Stomach (tissue), 9 donors: ENCODE data around the gene FLOT2. TPM values are rescaled to one million over a fixed set of nuclear protein-coding genes. Genes with fewer than 3 reads are reported as not detected.
"Not testable (repeated sequence)": the region's sequence is repeated elsewhere in the genome, so short reads cannot be mapped to it uniquely, and the experiment has no call there.

Experiments used
- DNase-seq, 2 donors: peaks; one replicate each; pipeline versions ENCODE4 v3.0.0 to v3.0.0-alpha.2; 2013 to 2019
- H3K27ac ChIP-seq, 5 donors: fragments of 200-600 bp in 4 of 5; sonication (generic) in 4 of 5; one replicate each; pipeline ENCODE4 v1.5.1; 2013 to 2019; ENCODE audit warnings: mild to moderate bottlenecking in 1 of 5, moderate library complexity in 1 of 5
- H3K27me3 ChIP-seq, 3 donors: fragments of 200-600 bp; sonication (generic); one replicate each; pipeline ENCODE4 v1.5.1; 2017 to 2019; ENCODE audit warnings: mixed run types in 1 of 3
- H3K36me3 ChIP-seq, 4 donors: fragments of 200-600 bp; sonication (generic); 1 replicate in 3 of 4; 2 replicates in 1 of 4; pipeline ENCODE4 v1.5.1; 2016 to 2019
- H3K4me1 ChIP-seq, 4 donors: fragments of 200-600 bp; sonication (generic); one replicate each; pipeline ENCODE4 v1.5.1; 2016 to 2019
- H3K4me3 ChIP-seq, 4 donors: fragments of 200-600 bp; sonication (generic) in 3 of 4; one replicate each; pipeline ENCODE4 v1.5.1; 2016 to 2019; ENCODE audit warnings: mild to moderate bottlenecking in 1 of 4
- H3K9me3 ChIP-seq, 4 donors: fragments of 200-600 bp; sonication (generic); one replicate each; pipeline ENCODE4 v1.5.1; 2016 to 2019
- EP300 ChIP-seq: sonication (generic); formaldehyde crosslinking; IDR thresholded peaks from one replicate; pipeline ENCODE4 v1.6.1; 2017; ENCODE audit warnings: antibody characterized with exemption
- POLR2A ChIP-seq, 4 donors: fragments of 450-650 bp; IDR thresholded peaks; one replicate each; pipeline ENCODE4 v1.6.1; 2016; ENCODE audit warnings: antibody characterized with exemption in 4 of 4, control low read depth in 2 of 4, mild to moderate bottlenecking in 1 of 4, moderate library complexity in 1 of 4
- POLR2AphosphoS5 ChIP-seq, 3 donors: sonication (generic); formaldehyde crosslinking; IDR thresholded peaks; one replicate each; pipeline ENCODE4 v1.6.1; 2016; ENCODE audit warnings: antibody characterized with exemption in 3 of 3
- WGBS, 5 donors: extraction: QIAGEN DNeasy Blood & Tissue Kit in 3 of 5; methylation state at CpG; one replicate each; pipeline versions ENCODE4 v1.1.5 to v1.1.7; 2013 to 2018; 5-methylcytosine and 5-hydroxymethylcytosine counted together
- intact Hi-C: fragments of 100-400 bp; cut with DNase I; formaldehyde crosslinking; loops from one replicate; pipeline ENCODE4 v1.15.1; 2023; ENCODE audit warnings: low total_unique reads
- polyA plus RNA-seq, 3 donors: library from polyadenylated mRNA; stranded (reverse); fragments of 200-250 nt; gene quantifications; one replicate each; pipeline ENCODE4 v1.2.3, GENCODE V29; 2013
- total RNA-seq, 5 donors: library from RNA; depleted of rRNA; stranded (reverse); fragments of >200 nt; gene quantifications; one replicate each; pipeline versions ENCODE4 v1.1.0 to v1.2.3, GENCODE V29; 2014 to 2016
- TF ChIP-seq, protein P1 (sequence below), 7 experiments: fragments of 450-650 bp in 4 of 7; fragments of 200-600 bp in 3 of 7; sonication (generic) in 3 of 7; IDR thresholded peaks; one replicate each; pipeline ENCODE4 v1.5.1; 2016 to 2019; ENCODE audit warnings: antibody characterized with exemption in 7 of 7, control low read depth in 2 of 7, mild to moderate bottlenecking in 1 of 7
- donor health status: healthy with polysubstance abuse.
- donor health status: Bipolar disorder and iron deficiency.
- donor health status: healthy.

The FLOT2 gene
- total and polyA plus RNA-seq, 8 donors: 19.5 to 80.5 (median 40.8) TPM

DNA sequence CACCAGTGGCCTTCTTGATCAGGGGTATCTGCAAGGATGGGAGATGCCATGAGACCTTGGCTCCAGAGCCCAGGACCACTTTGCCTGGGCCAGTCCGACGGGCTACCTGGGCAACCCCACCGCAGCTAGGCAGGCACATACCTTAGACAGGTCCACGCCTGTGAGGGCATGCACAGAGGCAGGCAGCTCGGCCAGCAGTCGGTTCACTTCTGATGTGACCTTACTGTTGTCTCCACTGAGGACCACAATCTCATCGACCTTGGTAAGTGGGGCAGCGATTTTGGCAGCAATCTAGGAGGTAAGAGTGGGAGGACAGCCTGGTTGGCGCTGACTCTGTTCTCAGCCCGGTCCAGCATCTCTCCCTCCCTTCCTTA, 17.0 kb downstream of the FLOT2 start:
- intact Hi-C loops: loop anchor here (10.0 kb wide), 1 partner anchor 116 kb away; no protein-coding TSS in a partner anchor
- Histone ChIP-seq H3K4me1 (no peaks in the 10 kb centered on the region), H3K27me3 (no peaks in the 10 kb centered on the region), H3K4me3 (no peak overlapping the region), H3K9me3 (no peaks in the 10 kb centered on the region), H3K36me3 (peaks cover 61 to 81% (median 76%) of the 10 kb centered on the region in 4 donors), H3K27ac (no peak overlapping the region)
- 78 to 92% (median 87%) methylated on average over 9 to 10 of the region's 10 CpGs for WGBS, 5 donors
- TF ChIP-seq POLR2A (IDR thresholded peaks at IDR 0.05): no peak
- no peak for DNase-seq

DNA sequence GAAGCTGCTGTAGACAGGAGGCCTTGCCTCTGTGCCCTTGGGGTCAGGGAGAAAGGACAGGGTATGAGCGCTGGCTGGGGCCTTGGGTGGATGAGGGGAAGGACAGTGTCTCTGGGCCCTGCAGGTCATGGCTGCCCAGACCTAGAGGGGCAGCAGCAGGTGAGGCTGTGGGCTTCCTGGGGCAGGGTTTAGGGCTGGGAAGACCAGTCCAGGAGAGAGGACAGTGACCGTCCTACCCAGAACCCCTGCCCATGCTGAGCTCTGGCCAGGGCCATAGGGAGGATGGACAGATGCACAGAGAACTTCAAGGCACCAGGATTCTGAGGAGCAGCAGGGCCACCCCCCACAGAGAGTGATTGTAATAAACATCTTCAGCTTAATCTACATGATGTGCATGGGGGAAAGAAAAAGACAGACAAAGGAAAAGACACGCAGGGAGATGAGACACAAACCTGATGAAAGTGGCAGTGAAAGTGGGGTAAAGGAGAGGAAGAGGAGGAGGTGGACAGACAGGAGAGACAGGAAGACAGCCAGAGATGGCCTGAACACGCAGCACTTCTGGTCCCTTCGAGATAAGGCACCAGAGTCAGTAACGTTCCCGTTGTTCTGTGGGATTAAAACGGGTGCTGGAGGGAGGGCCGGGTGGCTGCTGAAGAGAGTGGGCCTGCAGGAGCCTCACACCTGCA, 17.5 kb downstream of the FLOT2 start:
- DNase-seq: no peak
- H3K27me3 ChIP-seq: no peaks in the 10 kb centered on the region
- no peaks in the 10 kb centered on the region for H3K9me3 ChIP-seq
- TF ChIP-seq POLR2AphosphoS5 (IDR thresholded peaks at IDR 0.05) (no peak), EP300 (no peak), POLR2A (IDR thresholded peaks at IDR 0.05) (no peak)
- TF ChIP-seq, protein P1, sequence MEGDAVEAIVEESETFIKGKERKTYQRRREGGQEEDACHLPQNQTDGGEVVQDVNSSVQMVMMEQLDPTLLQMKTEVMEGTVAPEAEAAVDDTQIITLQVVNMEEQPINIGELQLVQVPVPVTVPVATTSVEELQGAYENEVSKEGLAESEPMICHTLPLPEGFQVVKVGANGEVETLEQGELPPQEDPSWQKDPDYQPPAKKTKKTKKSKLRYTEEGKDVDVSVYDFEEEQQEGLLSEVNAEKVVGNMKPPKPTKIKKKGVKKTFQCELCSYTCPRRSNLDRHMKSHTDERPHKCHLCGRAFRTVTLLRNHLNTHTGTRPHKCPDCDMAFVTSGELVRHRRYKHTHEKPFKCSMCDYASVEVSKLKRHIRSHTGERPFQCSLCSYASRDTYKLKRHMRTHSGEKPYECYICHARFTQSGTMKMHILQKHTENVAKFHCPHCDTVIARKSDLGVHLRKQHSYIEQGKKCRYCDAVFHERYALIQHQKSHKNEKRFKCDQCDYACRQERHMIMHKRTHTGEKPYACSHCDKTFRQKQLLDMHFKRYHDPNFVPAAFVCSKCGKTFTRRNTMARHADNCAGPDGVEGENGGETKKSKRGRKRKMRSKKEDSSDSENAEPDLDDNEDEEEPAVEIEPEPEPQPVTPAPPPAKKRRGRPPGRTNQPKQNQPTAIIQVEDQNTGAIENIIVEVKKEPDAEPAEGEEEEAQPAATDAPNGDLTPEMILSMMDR (IDR thresholded peaks at IDR 0.05): no peak
- H3K4me1 ChIP-seq: no peaks in the 10 kb centered on the region
- intact Hi-C loops: loop anchor here (10.0 kb wide), 1 partner anchor 115 kb away; no protein-coding TSS in a partner anchor
- no peak overlapping the region for H3K27ac ChIP-seq
- 64 to 81% (median 76%) methylated on average over 9 of the region's 9 CpGs for WGBS, 5 donors
- H3K36me3 ChIP-seq: peaks cover 59 to 76% (median 71%) of the 10 kb centered on the region in 4 donors
- H3K4me3 ChIP-seq: no peak overlapping the region

DNA sequence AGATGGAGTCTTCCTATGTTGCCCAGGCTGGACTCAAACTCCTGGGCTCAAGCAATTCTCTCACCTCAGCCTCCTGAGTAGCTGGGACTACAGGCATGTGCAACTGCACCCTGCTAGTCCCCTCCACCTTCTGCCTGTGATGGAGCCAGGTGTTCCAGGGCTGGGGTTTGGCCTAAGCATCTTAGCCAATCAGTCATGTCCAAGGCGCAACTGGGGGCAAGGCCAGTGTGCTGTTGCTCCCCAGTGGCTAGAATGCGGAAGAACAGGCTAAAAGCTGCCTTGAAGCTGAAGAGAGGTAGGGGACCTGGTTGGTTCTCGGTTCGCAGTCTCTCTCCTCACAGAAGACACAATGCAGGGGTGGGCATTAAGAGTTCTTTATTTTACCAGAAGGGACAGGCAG, 18.6 kb downstream of the FLOT2 start:
- peaks cover 49 to 66% (median 60%) of the 10 kb centered on the region in 4 donors for H3K36me3 ChIP-seq
- no peak overlapping the region for H3K4me3 ChIP-seq
- H3K4me1 ChIP-seq: no peaks in the 10 kb centered on the region
- no peaks in the 10 kb centered on the region for H3K9me3 ChIP-seq
- no peaks in the 10 kb centered on the region for H3K27me3 ChIP-seq
- H3K27ac ChIP-seq: no peak overlapping the region
- 35 to 85% (median 59%) methylated on average over 4 of the region's 4 CpGs for WGBS, 5 donors
- TF ChIP-seq EP300: no peak
- TF ChIP-seq, protein P1 (IDR thresholded peaks at IDR 0.05): peak in 3 of 7 experiments; percentile 12 to 29 (median 14)
- peak in 1 of 3 donors; percentile 29 for TF ChIP-seq POLR2AphosphoS5 (IDR thresholded peaks at IDR 0.05)
- TF ChIP-seq POLR2A (IDR thresholded peaks at IDR 0.05): no peak
- intact Hi-C loops: no loop called here
- peak; percentile 35 to 74 for DNase-seq

DNA sequence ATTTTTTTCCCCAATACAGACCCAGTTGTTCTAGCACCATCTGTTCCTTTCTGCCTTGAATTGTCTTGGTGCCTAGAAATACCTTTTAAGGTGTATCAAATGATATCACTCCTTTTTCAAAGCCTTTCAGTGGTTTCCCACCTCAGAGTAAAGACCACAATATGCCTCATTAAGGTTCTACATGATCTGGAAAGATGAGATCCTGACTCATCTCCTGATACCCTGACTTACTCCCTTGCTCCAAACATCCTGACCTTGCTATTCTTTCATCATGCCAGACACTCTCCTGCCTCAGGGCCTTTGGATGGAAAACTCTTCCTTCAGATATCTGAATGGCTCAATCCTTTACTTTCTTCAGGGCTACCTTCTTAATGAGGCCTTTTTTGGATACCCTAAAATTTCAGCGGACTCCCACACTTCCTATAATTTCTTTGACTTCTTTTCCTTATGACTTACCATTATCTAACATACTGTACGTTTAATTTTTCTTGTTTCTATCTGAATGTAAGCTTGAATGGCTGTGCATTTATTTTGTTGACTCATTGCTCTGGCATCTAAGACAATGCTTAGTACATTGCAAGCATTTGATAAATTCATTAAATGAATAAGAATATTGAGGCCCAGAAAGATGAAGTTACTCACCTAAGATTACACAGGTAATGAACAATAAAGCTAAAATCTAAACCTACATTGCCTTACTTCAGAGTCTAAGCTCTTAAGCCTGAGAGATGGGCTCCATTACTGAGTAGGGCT, 19.2 kb downstream of the FLOT2 start:
- H3K36me3 ChIP-seq: peaks cover 44 to 59% (median 54%) of the 10 kb centered on the region in 4 donors
- no peaks in the 10 kb centered on the region for H3K27me3 ChIP-seq
- no peak for DNase-seq
- no peak overlapping the region for H3K4me3 ChIP-seq
- no peaks in the 10 kb centered on the region for H3K9me3 ChIP-seq
- intact Hi-C loops: no loop called here
- WGBS, 5 donors: 67 to 81% (median 80%) methylated on average over 2 of the region's 2 CpGs
- H3K4me1 ChIP-seq: no peaks in the 10 kb centered on the region
- no peak for TF ChIP-seq POLR2A (IDR thresholded peaks at IDR 0.05)
- no peak for TF ChIP-seq EP300
- no peak for TF ChIP-seq POLR2AphosphoS5 (IDR thresholded peaks at IDR 0.05)
- TF ChIP-seq, protein P1 (IDR thresholded peaks at IDR 0.05): no peak
- H3K27ac ChIP-seq: no peak overlapping the region

DNA sequence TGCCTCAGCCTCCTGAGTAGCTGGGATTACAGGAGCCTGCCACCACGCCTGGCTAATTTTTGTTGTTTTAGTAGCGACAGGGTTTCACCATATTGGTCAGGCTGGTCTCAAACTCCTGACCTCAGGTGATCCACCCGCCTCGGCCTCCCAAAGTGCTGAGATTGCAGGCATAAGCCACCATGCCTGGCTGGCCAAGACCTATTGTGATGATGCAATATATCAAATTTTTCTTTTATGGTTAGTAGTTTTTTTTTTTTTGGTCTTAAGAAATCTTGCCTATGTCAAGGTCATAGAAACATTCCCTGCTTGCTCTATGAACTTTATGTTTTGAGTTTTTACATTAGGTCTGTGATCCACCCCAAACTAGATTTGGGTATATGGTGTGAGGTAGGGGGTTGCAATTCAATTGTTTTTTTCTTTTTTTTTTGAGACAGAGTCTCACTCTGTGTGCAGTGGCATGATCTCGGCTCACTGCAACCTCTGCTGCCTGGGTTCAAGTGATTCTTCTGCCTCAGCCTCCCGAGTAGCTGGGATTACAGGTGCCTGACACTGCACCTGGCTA, 20.3 kb downstream of the FLOT2 start:
- H3K4me1 ChIP-seq, H3K27me3 ChIP-seq, DNase-seq, intact Hi-C loops, H3K9me3 ChIP-seq, H3K27ac ChIP-seq, H3K4me3 ChIP-seq: not testable (repeated sequence)
- WGBS, 5 donors: 93 to 98% (median 94%) methylated on average over 6 of the region's 6 CpGs
- peaks cover 33 to 48% (median 43%) of the 10 kb centered on the region in 4 donors for H3K36me3 ChIP-seq
